SU-DHL-6 (cell line): ENCODE results near the gene SLC39A10.

Experiments
- H2AFZ ChIP-seq: fragments of 200-600 bp; sonication (generic); 2 replicates; pipeline ENCODE4 v1.6.1; 2014; ENCODE audit warnings: low read depth, mild to moderate bottlenecking, moderate library complexity, mixed read lengths, antibody characterized with exemption, low read length; ENCODE audit not compliant: severe bottlenecking
- H3F3A ChIP-seq: fragments of 200-600 bp; shearing (Covaris generic); 2 replicates; pipeline ENCODE4 v1.6.0; 2016; ENCODE audit warnings: antibody characterized with exemption, mild to moderate bottlenecking; ENCODE audit not compliant: insufficient read depth
- H3K27ac ChIP-seq: fragments of 200-600 bp; sonication (generic); 2 replicates; pipeline ENCODE4 v1.5.1; 2016; ENCODE audit warnings: low read depth, mild to moderate bottlenecking, low read length, moderate library complexity, mixed read lengths
- H3K27me3 ChIP-seq: fragments of 200-600 bp; sonication (generic), shearing (Covaris generic); 2 replicates; pipeline ENCODE4 v1.6.0; 2014; ENCODE audit warnings: mild to moderate bottlenecking, low read length
- H3K36me3 ChIP-seq: fragments of 200-600 bp; sonication (generic); 2 replicates; pipeline ENCODE4 v1.6.1; 2014; ENCODE audit warnings: mild to moderate bottlenecking, low read length, mixed read lengths
- H3K4me2 ChIP-seq: fragments of 300-600, 200-600 bp; shearing (Covaris generic), sonication (generic); 2 replicates; pipeline ENCODE4 v1.6.0; 2014; ENCODE audit warnings: low read length, low read depth, mild to moderate bottlenecking; ENCODE audit not compliant: poor library complexity, severe bottlenecking
- H3K4me3 ChIP-seq: fragments of 200-600 bp; sonication (generic); 2 replicates; pipeline ENCODE4 v1.5.1; 2014; ENCODE audit warnings: antibody characterized with exemption, low read length, mild to moderate bottlenecking, mixed read lengths; ENCODE audit not compliant: insufficient read depth, poor library complexity, severe bottlenecking
- H3K79me2 ChIP-seq: fragments of 200-600 bp; sonication (generic); 2 replicates; pipeline ENCODE4 v1.6.1; 2014; ENCODE audit warnings: mild to moderate bottlenecking, low read length, moderate library complexity; ENCODE audit not compliant: insufficient read depth
- H3K9ac ChIP-seq: fragments of 200-600 bp; sonication (generic); 2 replicates; pipeline ENCODE4 v1.7.0; 2014; ENCODE audit warnings: mild to moderate bottlenecking, low read length
- H3K9me2 ChIP-seq: fragments of 200-600 bp; sonication (generic); replicated peaks from 2 replicates; pipeline ENCODE4 v1.6.1; 2014; ENCODE audit warnings: low read length; ENCODE audit not compliant: insufficient read depth
- H3K9me3 ChIP-seq: fragments of 200-600 bp; sonication (generic); 2 replicates; pipeline ENCODE4 v1.6.1; 2014; ENCODE audit warnings: low read length, mixed read lengths; ENCODE audit not compliant: insufficient read depth
- H4K20me1 ChIP-seq: fragments of 200-600 bp; sonication (generic); 2 replicates; pipeline ENCODE4 v1.6.1; 2014; ENCODE audit warnings: low read depth, mild to moderate bottlenecking, antibody characterized with exemption, low read length, moderate library complexity, mixed read lengths
- CTCF ChIP-seq: fragments of 200-600 bp; sonication (generic); IDR thresholded peaks from one replicate; pipeline ENCODE4 v1.5.1; 2017; ENCODE audit warnings: antibody characterized with exemption, mild to moderate bottlenecking, low read length, moderate library complexity; ENCODE audit not compliant: insufficient read depth, poor library complexity, severe bottlenecking
- EZH2phosphoT487 ChIP-seq: fragments of 200-600 bp; sonication (generic), shearing (Covaris generic); conservative IDR thresholded peaks from 2 replicates; pipeline ENCODE4 v1.6.1; 2018; ENCODE audit warnings: mild to moderate bottlenecking, antibody characterized with exemption, low read length, moderate library complexity, mixed read lengths

SLC39A10 gene

GRCh38 chr2:195741191-195741590 lies 84.2 kb downstream of the SLC39A10 start:
- H3K9ac ChIP-seq, result no peak overlapping the region
- H3K9me2 ChIP-seq, result no peaks in the 10 kb centered on the region
- H3K27me3 ChIP-seq, result no peaks in the 10 kb centered on the region
- H3K4me3 ChIP-seq, result no peak overlapping the region
- no peaks in the 10 kb centered on the region for H4K20me1 ChIP-seq
- no peaks in the 10 kb centered on the region for H3F3A ChIP-seq
- no peak overlapping the region for H3K4me2 ChIP-seq
- no peaks in the 10 kb centered on the region for H3K79me2 ChIP-seq
- H2AFZ ChIP-seq, result no peak overlapping the region
- no peak overlapping the region for H3K27ac ChIP-seq
- no peaks in the 10 kb centered on the region for H3K9me3 ChIP-seq
- TF ChIP-seq CTCF (no peak), EZH2phosphoT487 (no peak)
- H3K36me3 ChIP-seq, result no peaks in the 10 kb centered on the region

- H3K9me3 ChIP-seq, result no peaks in the 10 kb centered on the region
- no peaks in the 10 kb centered on the region for H3K9me2 ChIP-seq
- no peak overlapping the region for H3K9ac ChIP-seq
- TF ChIP-seq CTCF (no peak), EZH2phosphoT487 (no peak)
- H3K79me2 ChIP-seq, result no peaks in the 10 kb centered on the region
- no peak overlapping the region for H3K4me2 ChIP-seq
- H3K27me3 ChIP-seq, result no peaks in the 10 kb centered on the region
- H3K4me3 ChIP-seq, result no peak overlapping the region
- no peak overlapping the region for H2AFZ ChIP-seq
- no peaks in the 10 kb centered on the region for H3K36me3 ChIP-seq
- H3K27ac ChIP-seq, result no peak overlapping the region
- no peaks in the 10 kb centered on the region for H4K20me1 ChIP-seq
- no peaks in the 10 kb centered on the region for H3F3A ChIP-seq
These were observed 99.4 kb downstream of the SLC39A10 start for GRCh38 chr2:195756218-195756942.

GRCh38 chr2:195758846-195759245 lies 101.8 kb downstream of the SLC39A10 start:
- no peaks in the 10 kb centered on the region for H3F3A ChIP-seq
- no peaks in the 10 kb centered on the region for H3K79me2 ChIP-seq
- no peak for TF ChIP-seq CTCF
- no peak for TF ChIP-seq EZH2phosphoT487
- H3K9me3 ChIP-seq, result no peaks in the 10 kb centered on the region
- no peaks in the 10 kb centered on the region for H3K27me3 ChIP-seq
- H3K4me3 ChIP-seq, result no peak overlapping the region
- H3K36me3 ChIP-seq, result no peaks in the 10 kb centered on the region
- H3K9ac ChIP-seq, result no peak overlapping the region
- H3K9me2 ChIP-seq, result no peaks in the 10 kb centered on the region
- H3K4me2 ChIP-seq, result no peak overlapping the region
- no peak overlapping the region for H2AFZ ChIP-seq
- H4K20me1 ChIP-seq, result no peaks in the 10 kb centered on the region
- no peak overlapping the region for H3K27ac ChIP-seq
